H1 (cell line): ENCODE data around the gene TBC1D9B. TPM values are rescaled to one million over a fixed set of nuclear protein-coding genes. Genes with fewer than 3 reads are reported as not detected.

Experiments used
- ATF2 ChIP-seq: IDR thresholded peaks from 2 replicates; pipeline ENCODE4 v1.6.1; 2012; ENCODE audit warnings: low read length, inconsistent platforms
- E2F6 ChIP-seq: IDR thresholded peaks from 2 replicates; pipeline ENCODE4 v1.6.1; 2012; ENCODE audit warnings: inconsistent platforms
- GTF2F1 ChIP-seq: IDR thresholded peaks from 2 replicates; pipeline ENCODE4 v1.6.1; 2012; ENCODE audit warnings: low read depth, low read length, improper control_type of control experiment, borderline replicate concordance
- HDAC2 ChIP-seq, 2 experiments: fragments of 300-600 bp in 1 of 2; sonication (generic) in 1 of 2; IDR thresholded peaks; 2 replicates each; pipeline ENCODE4 v1.6.1; 2011 to 2012; ENCODE audit warnings: low read depth in 2 of 2, low read length in 2 of 2, mild to moderate bottlenecking in 2 of 2, moderate library complexity in 2 of 2, borderline replicate concordance in 1 of 2, inconsistent platforms in 1 of 2
- JUN ChIP-seq: IDR thresholded peaks from 2 replicates; pipeline ENCODE4 v1.6.1; 2011; ENCODE audit warnings: low read depth, mild to moderate bottlenecking, improper control_type of control experiment, low read length
- KDM4A ChIP-seq: IDR thresholded peaks from one replicate; pipeline ENCODE4 v1.7.1; 2012; ENCODE audit warnings: low read depth, mild to moderate bottlenecking, moderate library complexity, low read length, inconsistent platforms; ENCODE audit not compliant: severe bottlenecking
- MAX ChIP-seq: IDR thresholded peaks from 2 replicates; pipeline ENCODE4 v1.6.1; 2012; ENCODE audit warnings: inconsistent platforms
- NRF1 ChIP-seq: IDR thresholded peaks from 2 replicates; pipeline ENCODE4 v1.6.1; 2011; ENCODE audit warnings: mild to moderate bottlenecking, low read depth, low read length, improper control_type of control experiment
- RNF2 ChIP-seq: fragments of 200-900, 300-1000 bp; sonication (generic); IDR thresholded peaks from 2 replicates; pipeline ENCODE4 v1.7.1; 2016; ENCODE audit warnings: borderline replicate concordance, low read depth, mild to moderate bottlenecking, antibody characterized with exemption, low read length; ENCODE audit not compliant: poor library complexity, severe bottlenecking; ENCODE audit errors: missing control alignments
- SP1 ChIP-seq: IDR thresholded peaks from 2 replicates; pipeline ENCODE4 v1.6.1; 2011; ENCODE audit warnings: low read depth, low read length
- polyA plus RNA-seq, 7 experiments: library from polyadenylated mRNA; depleted of rRNA in 3 of 7; stranded (reverse) in 5 of 7; unstranded in 2 of 7; fragments of >200 nt in 5 of 7; fragments of 200-250 nt in 2 of 7; gene quantifications; 1 replicate in 5 of 7; 2 replicates in 1 of 7; 4 replicates in 1 of 7; pipeline versions ENCODE4 v1.2.1 to v1.2.3, GENCODE V29; 2011 to 2013; ENCODE audit warnings: missing spikeins in 2 of 7, mixed read lengths in 2 of 7
- total RNA-seq: library from RNA; stranded (reverse); fragmentation: NEBNext Ultra II Directional; extraction: Animal tissue kit (Norgen Biotek cat#: 25700); gene quantifications from 2 replicates; pipeline ENCODE4 v1.2.1, GENCODE V29; 2021

Gene TBC1D9B
- total and polyA plus RNA-seq, 2 of the 8 experiments (the other 6 are each of a cell fraction or from before 2014, with no cell fraction given) = 33.6 to 57.1 TPM

- TF ChIP-seq SP1 (no peak), GTF2F1 (no peak), NRF1 (0 out of 2 replicates have a peak, but pooled peaks have one; percentile 4), MAX (no peak), ATF2 (no peak), RNF2 (no peak), E2F6 (no peak), JUN (no peak), KDM4A (peak; percentile 3), HDAC2 (IDR thresholded peaks at IDR 0.05; ENCODE audit: borderline replicate concordance in 1 of 2, low read depth in 2 of 2, low read length in 2 of 2) (no peak)
Measured at GRCh38 chr5:179817890-179818745, 89.6 kb downstream of the TBC1D9B start (continued).
